Hematopoietic multipotent progenitor cell treated with erythropoietin and hydrocortisone succinate and interleukin-3 and kit ligand, for 15 days (in vitro differentiated cells): ENCODE measurements around the gene FBLIM1.
"Not testable (repeated sequence)": the region's sequence is repeated elsewhere in the genome, so short reads cannot be mapped to it uniquely, and the experiment has no call there.

Experiments used
- DNase-seq: peaks from one replicate; pipeline ENCODE4 v3.0.0-alpha.2; 2015; ENCODE audit warnings: low spot score

The FBLIM1 gene

GRCh38 chr1:15768388-15768787 is 9.8 kb downstream of the FBLIM1 start:
- DNase-seq = no peak

GRCh38 chr1:15770313-15770962 is 11.8 kb downstream of the FBLIM1 start:
- DNase-seq = no peak

GRCh38 chr1:15771836-15772515 is 13.4 kb downstream of the FBLIM1 start:
- no peak for DNase-seq

GRCh38 chr1:15775706-15776105 is 17.1 kb downstream of the FBLIM1 start:
- DNase-seq = no peak

- DNase-seq = no peak
These were observed 19.5 kb downstream of the FBLIM1 start for GRCh38 chr1:15777909-15778707.

GRCh38 chr1:15785683-15786082 is 27.1 kb downstream of the FBLIM1 start:
- no peak for DNase-seq

- no peak for DNase-seq
These were observed 28.0 kb downstream of the FBLIM1 start for GRCh38 chr1:15786581-15786980.

GRCh38 chr1:15788624-15789301 is 30.2 kb downstream of the FBLIM1 start:
- DNase-seq = no peak

- DNase-seq = no peak
These were observed 37.5 kb downstream of the FBLIM1 start for GRCh38 chr1:15796086-15796462.

- DNase-seq = no peak
These were observed 39.2 kb downstream of the FBLIM1 start for GRCh38 chr1:15797614-15798390.

- no peak for DNase-seq
These were observed 40.6 kb downstream of the FBLIM1 start for GRCh38 chr1:15799004-15799867.

GRCh38 chr1:15799928-15800835 is 41.6 kb downstream of the FBLIM1 start:
- no peak for DNase-seq

GRCh38 chr1:15802234-15802965 is 43.8 kb downstream of the FBLIM1 start:
- DNase-seq = no peak

GRCh38 chr1:15803380-15803779 is 44.8 kb downstream of the FBLIM1 start:
- peak; percentile 27 for DNase-seq

- DNase-seq = no peak
These were observed 45.5 kb downstream of the FBLIM1 start for GRCh38 chr1:15804060-15804459.

- DNase-seq = no peak
These were observed 48.5 kb downstream of the FBLIM1 start for GRCh38 chr1:15807121-15807520.

GRCh38 chr1:15807549-15807948 is 49.0 kb downstream of the FBLIM1 start, which contains the start of gene UQCRHL:
Gene UQCRHL, minus strand, starts transcription at chr1:15807649. Its CDS starts 0 bp downstream, at chr1:15807649.
- not testable (repeated sequence) for DNase-seq

- DNase-seq = no peak
These were observed 50.4 kb downstream of the FBLIM1 start for GRCh38 chr1:15808955-15809354.

GRCh38 chr1:15810073-15810472 is 51.5 kb downstream of the FBLIM1 start:
- no peak for DNase-seq
